Measurements from ENCODE around the gene UNC13C.

- TF ChIP-seq, protein P1, sequence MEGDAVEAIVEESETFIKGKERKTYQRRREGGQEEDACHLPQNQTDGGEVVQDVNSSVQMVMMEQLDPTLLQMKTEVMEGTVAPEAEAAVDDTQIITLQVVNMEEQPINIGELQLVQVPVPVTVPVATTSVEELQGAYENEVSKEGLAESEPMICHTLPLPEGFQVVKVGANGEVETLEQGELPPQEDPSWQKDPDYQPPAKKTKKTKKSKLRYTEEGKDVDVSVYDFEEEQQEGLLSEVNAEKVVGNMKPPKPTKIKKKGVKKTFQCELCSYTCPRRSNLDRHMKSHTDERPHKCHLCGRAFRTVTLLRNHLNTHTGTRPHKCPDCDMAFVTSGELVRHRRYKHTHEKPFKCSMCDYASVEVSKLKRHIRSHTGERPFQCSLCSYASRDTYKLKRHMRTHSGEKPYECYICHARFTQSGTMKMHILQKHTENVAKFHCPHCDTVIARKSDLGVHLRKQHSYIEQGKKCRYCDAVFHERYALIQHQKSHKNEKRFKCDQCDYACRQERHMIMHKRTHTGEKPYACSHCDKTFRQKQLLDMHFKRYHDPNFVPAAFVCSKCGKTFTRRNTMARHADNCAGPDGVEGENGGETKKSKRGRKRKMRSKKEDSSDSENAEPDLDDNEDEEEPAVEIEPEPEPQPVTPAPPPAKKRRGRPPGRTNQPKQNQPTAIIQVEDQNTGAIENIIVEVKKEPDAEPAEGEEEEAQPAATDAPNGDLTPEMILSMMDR (IDR thresholded peaks at IDR 0.05; ENCODE audit: insufficient read depth, low read depth, low read length) = no peak
- TF ChIP-seq EZH2 (IDR thresholded peaks at IDR 0.05; ENCODE audit: insufficient read depth, low read length) = no peak
These were observed 22.8 kb upstream of the UNC13C start for GRCh38 chr15:53955396-53955795.

Data from astrocyte (in vitro differentiated cells and primary cell).